ENCODE measurements around the gene NUP153.
"Not testable (repeated sequence)": the region's sequence is repeated elsewhere in the genome, so short reads cannot be mapped to it uniquely, and the experiment has no call there.

- not testable (repeated sequence) for TF ChIP-seq MAX (IDR thresholded peaks at IDR 0.05; ENCODE audit: low read depth); RAD21 (IDR thresholded peaks at IDR 0.05; ENCODE audit: low read length); RFX5 (IDR thresholded peaks at IDR 0.05; ENCODE audit: low read length); POLR2AphosphoS5 (IDR thresholded peaks at IDR 0.05; ENCODE audit: low read depth, low read length); ZBTB33 (IDR thresholded peaks at IDR 0.05; ENCODE audit: borderline replicate concordance, low read depth); TAF1 (IDR thresholded peaks at IDR 0.05; ENCODE audit: borderline replicate concordance, low read depth, low read length)
- TF ChIP-seq, protein P1, sequence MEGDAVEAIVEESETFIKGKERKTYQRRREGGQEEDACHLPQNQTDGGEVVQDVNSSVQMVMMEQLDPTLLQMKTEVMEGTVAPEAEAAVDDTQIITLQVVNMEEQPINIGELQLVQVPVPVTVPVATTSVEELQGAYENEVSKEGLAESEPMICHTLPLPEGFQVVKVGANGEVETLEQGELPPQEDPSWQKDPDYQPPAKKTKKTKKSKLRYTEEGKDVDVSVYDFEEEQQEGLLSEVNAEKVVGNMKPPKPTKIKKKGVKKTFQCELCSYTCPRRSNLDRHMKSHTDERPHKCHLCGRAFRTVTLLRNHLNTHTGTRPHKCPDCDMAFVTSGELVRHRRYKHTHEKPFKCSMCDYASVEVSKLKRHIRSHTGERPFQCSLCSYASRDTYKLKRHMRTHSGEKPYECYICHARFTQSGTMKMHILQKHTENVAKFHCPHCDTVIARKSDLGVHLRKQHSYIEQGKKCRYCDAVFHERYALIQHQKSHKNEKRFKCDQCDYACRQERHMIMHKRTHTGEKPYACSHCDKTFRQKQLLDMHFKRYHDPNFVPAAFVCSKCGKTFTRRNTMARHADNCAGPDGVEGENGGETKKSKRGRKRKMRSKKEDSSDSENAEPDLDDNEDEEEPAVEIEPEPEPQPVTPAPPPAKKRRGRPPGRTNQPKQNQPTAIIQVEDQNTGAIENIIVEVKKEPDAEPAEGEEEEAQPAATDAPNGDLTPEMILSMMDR (IDR thresholded peaks at IDR 0.05): not testable (repeated sequence)
- TF ChIP-seq, protein P2, sequence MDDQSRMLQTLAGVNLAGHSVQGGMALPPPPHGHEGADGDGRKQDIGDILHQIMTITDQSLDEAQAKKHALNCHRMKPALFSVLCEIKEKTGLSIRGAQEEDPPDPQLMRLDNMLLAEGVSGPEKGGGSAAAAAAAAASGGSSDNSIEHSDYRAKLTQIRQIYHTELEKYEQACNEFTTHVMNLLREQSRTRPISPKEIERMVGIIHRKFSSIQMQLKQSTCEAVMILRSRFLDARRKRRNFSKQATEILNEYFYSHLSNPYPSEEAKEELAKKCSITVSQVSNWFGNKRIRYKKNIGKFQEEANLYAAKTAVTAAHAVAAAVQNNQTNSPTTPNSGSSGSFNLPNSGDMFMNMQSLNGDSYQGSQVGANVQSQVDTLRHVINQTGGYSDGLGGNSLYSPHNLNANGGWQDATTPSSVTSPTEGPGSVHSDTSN (IDR thresholded peaks at IDR 0.05): not testable (repeated sequence)
These were observed 38.6 kb upstream of the NUP153 start for GRCh38 chr6:17745324-17745723.

Data from SK-N-SH (cell line).